Aorta (tissue), 5 donors: ENCODE results near the gene SLC25A26. TPM values are rescaled to one million over a fixed set of nuclear protein-coding genes. Genes with fewer than 3 reads are reported as not detected.
"Not testable (repeated sequence)": the region's sequence is repeated elsewhere in the genome, so short reads cannot be mapped to it uniquely, and the experiment has no call there.

Source experiments
- ATAC-seq: fragments of 200-7000 bp; cut with Tn5 transposase; one replicate; pipeline ENCODE4 v1.9.1; 2022; ENCODE audit warnings: moderate library complexity; ENCODE audit not compliant: low FRiP score
- DNase-seq, 2 donors: peaks; one replicate each; pipeline ENCODE4 v3.0.0-alpha.2; 2020
- H3K27ac ChIP-seq, 2 donors: one replicate each; pipeline ENCODE4 v1.5.1; 2013; ENCODE audit warnings: low read length in 2 of 2, mild to moderate bottlenecking in 2 of 2, moderate library complexity in 2 of 2, control low read depth in 1 of 2, inconsistent platforms in 1 of 2, low read depth in 1 of 2
- H3K27me3 ChIP-seq, 2 donors: one replicate each; pipeline ENCODE4 v1.6.1; 2013; ENCODE audit warnings: control low read depth in 1 of 2, low read length in 1 of 2, mild to moderate bottlenecking in 1 of 2, moderate library complexity in 1 of 2; ENCODE audit not compliant: insufficient read depth in 2 of 2, control insufficient read depth in 1 of 2
- H3K36me3 ChIP-seq, 2 donors: one replicate each; pipeline ENCODE4 v1.6.1; 2013; ENCODE audit warnings: control low read depth in 1 of 2, low read length in 1 of 2, mild to moderate bottlenecking in 1 of 2; ENCODE audit not compliant: insufficient read depth in 2 of 2, control insufficient read depth in 1 of 2
- H3K4me1 ChIP-seq, 2 donors: one replicate each; pipeline ENCODE4 v1.6.1; 2013; ENCODE audit warnings: low read length in 2 of 2, control low read depth in 1 of 2, mild to moderate bottlenecking in 1 of 2, moderate library complexity in 1 of 2; ENCODE audit not compliant: insufficient read depth in 2 of 2, control insufficient read depth in 1 of 2
- H3K4me3 ChIP-seq, 2 donors: one replicate each; pipeline ENCODE4 v1.5.1; 2013; ENCODE audit warnings: low read length in 2 of 2, control low read depth in 1 of 2, mild to moderate bottlenecking in 1 of 2
- H3K9me3 ChIP-seq: one replicate; pipeline ENCODE4 v1.6.1; 2013; ENCODE audit warnings: mild to moderate bottlenecking, low read length; ENCODE audit not compliant: control insufficient read depth
- WGBS, 2 donors: extraction: QIAGEN DNeasy Blood & Tissue Kit; methylation state at CpG; one replicate each; pipeline ENCODE4 v1.1.7; 2013; 5-methylcytosine and 5-hydroxymethylcytosine counted together
- intact Hi-C, 2 donors: fragments of 100-400 bp; cut with DNase I; formaldehyde crosslinking; loops; one replicate each; pipeline versions ENCODE4 v1.14.2 to v1.15.0; 2022
- polyA plus RNA-seq, 2 donors: library from polyadenylated mRNA; stranded (reverse); fragments of 200-250 nt; gene quantifications; one replicate each; pipeline ENCODE4 v1.2.3, GENCODE V29; 2013
- total RNA-seq, 2 donors: library from RNA; stranded (reverse); fragmentation: NEBNext Ultra II Directional; extraction: Animal tissue kit (Norgen Biotek cat#: 25700); gene quantifications; one replicate each; pipeline ENCODE4 v1.2.1, GENCODE V29; 2021
- donor health status: healthy with polysubstance abuse.
- donor health status: Bipolar disorder and iron deficiency.
- donor health status: DM: no; HTN: no; CAD: no.
- donor health status: DM: no; HTN: no; CAD: no.
- donor health status: DM: yes; HTN: yes; CAD: no.

The SLC25A26 gene
- total and polyA plus RNA-seq, 4 donors: 14.9 to 17.5 (median 16.7) TPM

DNA sequence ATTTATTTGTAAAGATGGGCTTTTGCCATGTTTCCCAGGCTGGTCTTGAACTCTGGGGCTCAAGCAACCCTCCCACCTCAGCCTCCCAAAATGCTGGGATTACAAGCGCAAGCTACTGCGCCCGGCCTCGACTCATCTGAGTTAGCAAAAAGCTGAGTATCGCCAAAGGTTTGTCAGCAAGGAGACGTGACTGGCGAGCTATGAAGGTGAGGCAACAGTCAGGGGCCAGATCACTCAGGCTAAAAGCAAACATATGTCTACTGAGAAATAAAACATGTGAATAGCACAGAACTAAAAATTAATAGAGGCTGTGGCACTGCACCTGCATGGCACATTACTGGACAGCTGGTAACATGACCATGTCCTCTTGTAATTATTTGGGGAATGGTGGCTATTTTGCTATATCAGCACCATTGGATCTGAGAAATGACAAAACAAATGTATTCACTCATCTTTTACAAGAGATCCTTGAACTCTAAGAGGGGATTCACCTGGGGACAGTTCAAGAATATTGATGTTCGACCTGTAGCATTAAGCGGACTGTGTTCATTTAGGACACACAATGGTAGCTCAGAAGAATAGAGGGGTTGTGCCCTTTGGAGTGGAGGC is 10.0 kb upstream of the SLC25A26 start:
- no peaks in the 10 kb centered on the region for H3K9me3 ChIP-seq
- 95 to 97% methylated on average over 9 of the region's 9 CpGs for WGBS, 2 donors
- intact Hi-C loops: no loop called here
- no peaks in the 10 kb centered on the region for H3K27me3 ChIP-seq
- no peak overlapping the region for H3K4me3 ChIP-seq
- H3K4me1 ChIP-seq: no peaks in the 10 kb centered on the region
- no peak for DNase-seq
- no peak overlapping the region for H3K27ac ChIP-seq
- H3K36me3 ChIP-seq: no peaks in the 10 kb centered on the region
- no peak for ATAC-seq

DNA sequence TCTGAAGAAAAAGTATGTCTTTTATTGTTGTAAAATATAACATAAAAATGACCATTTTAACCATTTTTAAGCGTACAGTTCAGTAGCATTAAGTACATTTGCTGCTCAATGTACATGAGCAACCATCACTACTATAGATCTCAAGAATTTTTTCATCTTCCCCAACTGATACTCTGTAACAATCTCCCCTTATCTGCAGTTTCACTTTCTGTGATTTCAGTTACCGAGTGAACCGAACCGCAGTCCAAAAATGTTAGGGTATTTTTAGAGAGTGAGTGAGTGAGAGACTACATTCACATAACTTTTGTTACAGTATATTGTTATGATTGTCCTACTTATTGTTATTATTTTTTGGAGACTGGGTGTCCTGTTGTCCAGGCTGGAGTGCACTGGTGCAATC is 9.0 kb upstream of the SLC25A26 start:
- 4 to 11% methylated on average over 4 of the region's 4 CpGs for WGBS, 2 donors
- H3K9me3 ChIP-seq: no peaks in the 10 kb centered on the region
- H3K4me1 ChIP-seq: no peaks in the 10 kb centered on the region
- intact Hi-C loops: no loop called here
- DNase-seq (no peak), ATAC-seq (no peak)
- no peak overlapping the region for H3K4me3 ChIP-seq
- H3K36me3 ChIP-seq: no peaks in the 10 kb centered on the region
- no peaks in the 10 kb centered on the region for H3K27me3 ChIP-seq
- H3K27ac ChIP-seq: no peak overlapping the region

GRCh38 chr3:66215106-66215505 is 5.7 kb upstream of the SLC25A26 start:
- no peak for ATAC-seq
- intact Hi-C loops: no loop called here
- Histone ChIP-seq H3K4me3 (no peak overlapping the region), H3K4me1 (peaks cover 0 to 2% of the 10 kb centered on the region in 2 donors), H3K9me3 (no peaks in the 10 kb centered on the region), H3K36me3 (no peaks in the 10 kb centered on the region), H3K27me3 (no peaks in the 10 kb centered on the region), H3K27ac (no peak overlapping the region)
- 59 to 63% methylated on average over 2 of the region's 2 CpGs for WGBS, 2 donors
- no peak for DNase-seq

GRCh38 chr3:66220066-66220465 is 735 bp upstream of the SLC25A26 start:
- WGBS, 2 donors: 20 to 24% methylated on average over 5 of the region's 5 CpGs
- H3K9me3 ChIP-seq: no peaks in the 10 kb centered on the region
- DNase-seq (no peak), ATAC-seq (no peak)
- intact Hi-C loops: no loop called here
- H3K4me3 ChIP-seq: peak overlapping the region; percentile 51 to 56
- no peaks in the 10 kb centered on the region for H3K27me3 ChIP-seq
- H3K4me1 ChIP-seq: peaks cover 0 to 2% of the 10 kb centered on the region in 2 donors
- H3K27ac ChIP-seq: no peak overlapping the region
- H3K36me3 ChIP-seq: no peaks in the 10 kb centered on the region

DNA sequence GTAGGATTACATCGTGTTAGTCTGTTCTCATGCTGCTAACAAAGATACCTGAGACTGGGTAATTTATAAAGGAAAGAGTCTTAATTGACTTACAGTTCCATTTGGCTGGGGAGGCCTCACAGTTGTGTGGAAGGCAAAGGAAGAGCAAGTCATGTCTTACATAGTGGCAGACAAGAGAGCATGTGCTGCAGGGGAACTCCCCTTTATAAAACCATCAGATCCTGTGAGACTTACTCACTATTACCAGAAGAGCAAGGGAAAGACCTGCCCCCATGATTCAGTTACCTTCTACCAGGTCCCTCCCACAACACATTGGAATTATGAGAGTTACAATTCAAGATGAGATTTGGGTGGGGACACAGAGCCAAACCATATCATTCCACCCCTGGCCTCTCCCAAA is 3.4 kb downstream of the SLC25A26 start:
- no peak overlapping the region for H3K4me3 ChIP-seq
- H3K9me3 ChIP-seq: no peaks in the 10 kb centered on the region
- peaks cover 0 to 2% of the 10 kb centered on the region in 2 donors for H3K4me1 ChIP-seq
- no peak overlapping the region for H3K27ac ChIP-seq
- ATAC-seq (no peak), DNase-seq (no peak)
- no peaks in the 10 kb centered on the region for H3K36me3 ChIP-seq
- intact Hi-C loops: no loop called here
- WGBS, 2 donors: 81 to 87% methylated on average over 1 of the region's 1 CpG
- H3K27me3 ChIP-seq: no peaks in the 10 kb centered on the region

DNA sequence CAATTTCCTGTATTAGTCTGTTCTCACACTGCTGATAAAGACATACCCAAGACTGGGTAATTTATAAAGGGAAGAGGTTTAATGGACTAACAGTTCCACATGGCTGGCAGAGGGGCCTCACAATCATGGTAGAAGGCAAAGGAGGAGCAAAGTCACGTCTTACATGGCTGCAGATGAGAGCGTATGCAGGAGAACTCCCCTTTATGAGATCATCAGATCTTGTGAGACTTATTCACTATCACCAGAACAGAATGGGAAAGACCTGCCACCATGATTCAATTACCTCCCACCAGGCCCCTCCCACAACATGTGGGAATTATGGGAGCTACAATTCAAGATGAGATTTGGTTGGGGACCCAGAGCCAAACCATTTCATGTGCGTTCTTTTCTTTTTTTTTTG is 5.3 kb downstream of the SLC25A26 start:
- H3K4me3 ChIP-seq, DNase-seq, ATAC-seq, H3K9me3 ChIP-seq, H3K4me1 ChIP-seq, intact Hi-C loops, H3K36me3 ChIP-seq, H3K27me3 ChIP-seq, H3K27ac ChIP-seq: not testable (repeated sequence)
- 94 to 96% methylated on average over 3 of the region's 3 CpGs for WGBS, 2 donors

- intact Hi-C loops: no loop called here
- Histone ChIP-seq H3K4me1 (no peaks in the 10 kb centered on the region), H3K4me3 (no peak overlapping the region), H3K9me3 (no peaks in the 10 kb centered on the region), H3K27ac (no peak overlapping the region), H3K27me3 (no peaks in the 10 kb centered on the region), H3K36me3 (no peaks in the 10 kb centered on the region)
- no peak for DNase-seq
- 61% methylated on average over 3 of the region's 3 CpGs for WGBS, 2 donors
- ATAC-seq: no peak
Measured at GRCh38 chr3:66227051-66227450, 6.2 kb downstream of the SLC25A26 start.

- H3K27ac ChIP-seq: no peak overlapping the region
- no peak overlapping the region for H3K4me3 ChIP-seq
- no peaks in the 10 kb centered on the region for H3K9me3 ChIP-seq
- DNase-seq (no peak), ATAC-seq (no peak)
- H3K27me3 ChIP-seq: no peaks in the 10 kb centered on the region
- 54 to 55% methylated on average over 2 of the region's 2 CpGs for WGBS, 2 donors
- intact Hi-C loops: no loop called here
- H3K36me3 ChIP-seq: no peaks in the 10 kb centered on the region
- no peaks in the 10 kb centered on the region for H3K4me1 ChIP-seq
Measured at GRCh38 chr3:66227915-66228314, 7.1 kb downstream of the SLC25A26 start.

- Histone ChIP-seq H3K4me1 (no peaks in the 10 kb centered on the region), H3K36me3 (no peaks in the 10 kb centered on the region), H3K9me3 (no peaks in the 10 kb centered on the region), H3K4me3 (no peak overlapping the region), H3K27me3 (no peaks in the 10 kb centered on the region), H3K27ac (no peak overlapping the region)
- intact Hi-C loops: no loop called here
- ATAC-seq (no peak), DNase-seq (no peak)
- 95 to 98% methylated on average over 1 of the region's 1 CpG for WGBS, 2 donors
Measured at GRCh38 chr3:66228707-66229106, 7.9 kb downstream of the SLC25A26 start.
